Measurements from ENCODE around the gene THEMIS. TPM values are rescaled to one million over a fixed set of nuclear protein-coding genes. Genes with fewer than 3 reads are reported as not detected.

The THEMIS gene
- total RNA-seq, 2 donors from 2014 or later = not detected

GRCh38 chr6:127938701-127939100 lies 37.8 kb upstream of the THEMIS start:
- H3K4me1 ChIP-seq (ENCODE audit: control insufficient read depth, insufficient read depth, low read length) = no peaks in the 10 kb centered on the region
- H3K27ac Mint-ChIP-seq = no peak overlapping the region
- no peaks in the 10 kb centered on the region for H3K9me3 Mint-ChIP-seq
- no peak for DNase-seq
- H3K27me3 Mint-ChIP-seq (ENCODE audit: insufficient read depth) = no peaks in the 10 kb centered on the region
- no peaks in the 10 kb centered on the region for H3K9me3 ChIP-seq (ENCODE audit: control insufficient read depth, low read length)
- H3K4me3 ChIP-seq (ENCODE audit: low read length) = no peak overlapping the region
- no peak overlapping the region for H3K4me3 Mint-ChIP-seq
- no peak overlapping the region for H3K27ac ChIP-seq (ENCODE audit: low read depth, low read length)
- TF ChIP-seq CTCF (conservative IDR thresholded peaks at IDR 0.05) = no peak
- H3K36me3 ChIP-seq (ENCODE audit: control insufficient read depth, insufficient read depth, low read length) = no peaks in the 10 kb centered on the region
- H3K36me3 Mint-ChIP-seq (ENCODE audit: low read depth) = no peaks in the 10 kb centered on the region
- peaks cover 6% of the 10 kb centered on the region for H3K4me1 Mint-ChIP-seq
- no peak overlapping the region for H3K9ac ChIP-seq (ENCODE audit: extremely low read depth, low read length, poor library complexity, severe bottlenecking)
- no peaks in the 10 kb centered on the region for H3K27me3 ChIP-seq (ENCODE audit: control insufficient read depth, insufficient read depth, low read length, poor library complexity, severe bottlenecking)

GRCh38 chr6:127937747-127938146 lies 36.9 kb upstream of the THEMIS start:
- H3K9me3 Mint-ChIP-seq = peaks cover 7% of the 10 kb centered on the region
- no peaks in the 10 kb centered on the region for H3K36me3 Mint-ChIP-seq (ENCODE audit: low read depth)
- no peaks in the 10 kb centered on the region for H3K27me3 Mint-ChIP-seq (ENCODE audit: insufficient read depth)
- no peaks in the 10 kb centered on the region for H3K27me3 ChIP-seq (ENCODE audit: control insufficient read depth, insufficient read depth, low read length, poor library complexity, severe bottlenecking)
- peaks cover 9% of the 10 kb centered on the region for H3K9me3 ChIP-seq (ENCODE audit: control insufficient read depth, low read length)
- H3K4me1 ChIP-seq (ENCODE audit: control insufficient read depth, insufficient read depth, low read length) = no peaks in the 10 kb centered on the region
- no peaks in the 10 kb centered on the region for H3K36me3 ChIP-seq (ENCODE audit: control insufficient read depth, insufficient read depth, low read length)
- no peak for DNase-seq
- no peak overlapping the region for H3K4me3 ChIP-seq (ENCODE audit: low read length)
- no peak for TF ChIP-seq CTCF (conservative IDR thresholded peaks at IDR 0.05)
- H3K27ac ChIP-seq (ENCODE audit: low read depth, low read length) = no peak overlapping the region
- no peak overlapping the region for H3K4me3 Mint-ChIP-seq
- H3K27ac Mint-ChIP-seq = no peak overlapping the region
- H3K9ac ChIP-seq (ENCODE audit: extremely low read depth, low read length, poor library complexity, severe bottlenecking) = no peak overlapping the region
- H3K4me1 Mint-ChIP-seq = peaks cover 6% of the 10 kb centered on the region

GRCh38 chr6:127937102-127937501 lies 36.2 kb upstream of the THEMIS start:
- no peak for DNase-seq
- Histone ChIP-seq H3K9me3 (ENCODE audit: control insufficient read depth, low read length) (peaks cover 14% of the 10 kb centered on the region), H3K9ac (ENCODE audit: extremely low read depth, low read length, poor library complexity, severe bottlenecking) (no peak overlapping the region), H3K27ac (ENCODE audit: low read depth, low read length) (no peak overlapping the region), H3K4me1 (ENCODE audit: control insufficient read depth, insufficient read depth, low read length) (no peaks in the 10 kb centered on the region), H3K36me3 (ENCODE audit: control insufficient read depth, insufficient read depth, low read length) (no peaks in the 10 kb centered on the region), H3K4me3 (ENCODE audit: low read length) (no peak overlapping the region), H3K27me3 (ENCODE audit: control insufficient read depth, insufficient read depth, low read length, poor library complexity, severe bottlenecking) (no peaks in the 10 kb centered on the region)
- H3K9me3 Mint-ChIP-seq = peaks cover 9% of the 10 kb centered on the region
- H3K27me3 Mint-ChIP-seq (ENCODE audit: insufficient read depth) = no peaks in the 10 kb centered on the region
- H3K4me1 Mint-ChIP-seq = peaks cover 6% of the 10 kb centered on the region
- TF ChIP-seq CTCF (conservative IDR thresholded peaks at IDR 0.05) = no peak
- H3K36me3 Mint-ChIP-seq (ENCODE audit: low read depth) = no peaks in the 10 kb centered on the region
- H3K4me3 Mint-ChIP-seq = no peak overlapping the region
- no peak overlapping the region for H3K27ac Mint-ChIP-seq
- WGBS, 2 experiments (ENCODE audit: insufficient coverage in 1 of 2, insufficient read length in 1 of 2) = 84 to 100% methylated on average over 1 to 2 of the region's 2 CpGs
